K562 (cell line): ENCODE results near the gene ANKS1B. TPM values are rescaled to one million over a fixed set of nuclear protein-coding genes. Genes with fewer than 3 reads are reported as not detected.
A peak's percentile ranks its signal among the peaks of the same experiment; 100 is the strongest.

ENCODE experiments used
- BCOR ChIP-seq: fragments of 450-650 bp; IDR thresholded peaks from 2 replicates; pipeline ENCODE4 v1.6.1; 2016
- BRCA1 ChIP-seq, 2 experiments: fragments of 450-650 bp in 1 of 2; sonication (generic) in 1 of 2; formaldehyde crosslinking in 1 of 2; IDR thresholded peaks; 2 replicates each; pipeline versions ENCODE4 v1.5.0 to v1.6.1; 2017 to 2020; ENCODE audit warnings: mild to moderate bottlenecking in 1 of 2, missing genetic modification reagents in 1 of 2
- CREBBP ChIP-seq: IDR thresholded peaks from one replicate; pipeline ENCODE4 v1.6.1; 2012; ENCODE audit warnings: low read depth, mild to moderate bottlenecking, control low read depth, inconsistent platforms, low read length
- DDX20 ChIP-seq: fragments of 450-650 bp; IDR thresholded peaks from 2 replicates; pipeline ENCODE4 v1.6.1; 2016; ENCODE audit warnings: missing genetic modification characterization, low read depth, mild to moderate bottlenecking, missing compliant biosample characterization, moderate library complexity
- ELF1 ChIP-seq: fragments of 200-800 bp; sonication (Bioruptor generic); IDR thresholded peaks from 2 replicates; pipeline ENCODE4 v1.6.1; 2016; ENCODE audit warnings: missing genetic modification characterization, missing compliant biosample characterization
- HDAC8 ChIP-seq: fragments of 450-650 bp; IDR thresholded peaks from 2 replicates; pipeline ENCODE4 v1.6.1; 2016; ENCODE audit warnings: mild to moderate bottlenecking, missing genetic modification characterization, moderate library complexity, missing compliant biosample characterization
- HMGN3 ChIP-seq: IDR thresholded peaks from 2 replicates; pipeline ENCODE4 v1.6.1; 2011; ENCODE audit warnings: borderline replicate concordance, low read depth, mild to moderate bottlenecking, mixed read lengths, low read length; ENCODE audit not compliant: insufficient read length; ENCODE audit errors: extremely low read depth
- JUNB ChIP-seq: fragments of 450-650 bp; formaldehyde crosslinking; conservative IDR thresholded peaks from 2 replicates; pipeline ENCODE4 v1.4.0; 2020; ENCODE audit warnings: mild to moderate bottlenecking
- MAFG ChIP-seq: fragments of 450-650 bp; conservative IDR thresholded peaks from 2 replicates; pipeline ENCODE4 v1.6.1; 2016; ENCODE audit warnings: missing genetic modification characterization, missing compliant biosample characterization
- MTA2 ChIP-seq: fragments of 450-650 bp; IDR thresholded peaks from 2 replicates; pipeline ENCODE4 v1.6.1; 2016; ENCODE audit warnings: low read depth
- NCOA6 ChIP-seq: fragments of 450-650 bp; IDR thresholded peaks from 2 replicates; pipeline ENCODE4 v1.6.1; 2017; ENCODE audit warnings: mild to moderate bottlenecking
- NFIC ChIP-seq: fragments of 450-650 bp; IDR thresholded peaks from 2 replicates; pipeline ENCODE4 v1.6.1; 2017; ENCODE audit warnings: mild to moderate bottlenecking, inconsistent platforms
- POLR2AphosphoS2 ChIP-seq: IDR thresholded peaks from 2 replicates; pipeline ENCODE4 v1.6.1; 2012; ENCODE audit warnings: low read length, improper control_type of control experiment
- RBM25 ChIP-seq: fragments of 200-400 bp; formaldehyde crosslinking; IDR thresholded peaks from 2 replicates; pipeline ENCODE4 v1.6.1; 2018; ENCODE audit warnings: low read length, low read depth, moderate library complexity; ENCODE audit not compliant: severe bottlenecking
- RCOR1 ChIP-seq, 2 experiments: IDR thresholded peaks; 2 replicates each; pipeline ENCODE4 v1.6.1; 2012; ENCODE audit warnings: low read depth in 2 of 2, low read length in 2 of 2, borderline replicate concordance in 1 of 2, improper control_type of control experiment in 1 of 2
- SLC30A9 ChIP-seq: fragments of 250-450 bp; sonication (Bioruptor Pico); IDR thresholded peaks from 2 replicates; pipeline ENCODE4 v1.8.0; 2022; ENCODE audit warnings: mild to moderate bottlenecking, moderate library complexity
- TEAD1 ChIP-seq, 2 experiments: fragments of 450-650 bp in 1 of 2; sonication (generic) in 1 of 2; formaldehyde crosslinking; IDR thresholded peaks; 2 replicates each; pipeline versions ENCODE4 v1.4.0 to v1.8.0; 2020 to 2022; ENCODE audit warnings: mild to moderate bottlenecking in 2 of 2, missing genetic modification reagents in 1 of 2
- TSC22D4 ChIP-seq: fragments of 450-650 bp; IDR thresholded peaks from 2 replicates; pipeline ENCODE4 v1.6.1; 2016; ENCODE audit warnings: missing genetic modification characterization, missing biosample characterization, control low read depth
- ZBTB1 ChIP-seq: sonication (generic); formaldehyde crosslinking; IDR thresholded peaks from 2 replicates; pipeline ENCODE4 v1.8.1; 2023; ENCODE audit warnings: missing genetic modification reagents, low read depth, mild to moderate bottlenecking, borderline replicate concordance
- ZBTB49 ChIP-seq: sonication (generic); formaldehyde crosslinking; IDR thresholded peaks from 2 replicates; pipeline ENCODE4 v1.8.0; 2022; ENCODE audit warnings: missing genetic modification reagents, mild to moderate bottlenecking, borderline replicate concordance
- ZNF449 ChIP-seq: fragments of 250-450 bp; sonication (Bioruptor Pico); IDR thresholded peaks from 2 replicates; pipeline ENCODE4 v1.8.0; 2022; ENCODE audit warnings: moderate library complexity, mild to moderate bottlenecking, inconsistent platforms
- ZNF512 ChIP-seq: IDR thresholded peaks from 2 replicates; pipeline ENCODE4 v1.6.1; 2016; ENCODE audit warnings: missing genetic modification characterization, missing compliant biosample characterization
- polyA plus RNA-seq, 8 experiments: library from polyadenylated mRNA; depleted of rRNA in 4 of 8; stranded (reverse) in 5 of 8; unstranded in 3 of 8; fragments of >200 nt; fragmentation: Nextera tagmentation in 2 of 8; fragmentation: Illumina TruSeq in 1 of 8; extraction: Ambion mirVana in 2 of 8; extraction: Trizol in 1 of 8; gene quantifications; 2 replicates each; pipeline versions ENCODE4 v1.2.1 to v1.2.3, GENCODE V29; 2011 to 2014; ENCODE audit warnings: inconsistent platforms in 1 of 8, missing spikeins in 1 of 8
- total RNA-seq, 7 experiments: library from RNA; depleted of rRNA in 6 of 7; stranded (reverse); fragments of >200 nt in 6 of 7; fragmentation: Illumina TruSeq in 2 of 7; extraction: Trizol in 2 of 7; gene quantifications; 2 replicates each; pipeline versions ENCODE4 v1.2.1 to v1.2.3, GENCODE V29; 2011 to 2021; ENCODE audit warnings: low replicate concordance in 1 of 7
- TF ChIP-seq, protein P1 (sequence below): IDR thresholded peaks from 3 replicates; pipeline ENCODE4 v1.6.1; 2011; ENCODE audit warnings: borderline replicate concordance, mild to moderate bottlenecking; ENCODE audit not compliant: insufficient read length, insufficient read depth

Gene ANKS1B
- total and polyA plus RNA-seq, 9 of the 15 experiments (the other 6 are each of a cell fraction or from before 2014, with no cell fraction given): 0.04 to 0.47 (median 0.28) TPM; not detected in 4

DNA sequence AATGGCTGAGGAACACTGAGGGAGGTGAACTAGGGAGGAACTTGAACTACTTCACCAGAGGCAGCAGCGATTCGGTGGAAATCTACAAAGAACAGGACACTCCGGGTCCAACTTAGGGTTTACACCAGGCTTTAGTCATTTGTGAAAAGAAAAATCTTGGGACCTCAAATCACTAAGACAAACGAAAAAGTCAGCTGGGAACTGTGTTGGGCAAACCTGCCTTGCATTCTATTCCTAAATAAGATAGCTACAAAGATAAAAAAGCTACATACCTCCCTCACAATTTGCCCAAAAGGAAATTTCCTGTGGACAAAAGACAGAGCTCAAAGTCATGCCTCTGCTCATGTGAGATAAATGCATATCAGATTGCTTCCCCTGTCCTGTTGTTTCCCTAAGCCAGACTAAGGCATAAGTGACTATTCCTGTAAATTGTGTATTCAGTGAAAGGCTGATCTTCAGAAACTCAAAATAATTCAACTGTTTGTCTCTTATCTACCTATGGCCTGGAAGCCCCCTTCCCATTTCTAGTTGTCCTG is 1233.1 kb downstream of the ANKS1B start (continued):
- TF ChIP-seq ZNF449 (CRISPR knock-in tag) (no peak), HDAC8 (tag) (no peak), CREBBP (no peak), SLC30A9 (CRISPR knock-in tag) (no peak), NCOA6 (no peak), RCOR1 (IDR thresholded peaks at IDR 0.05; ENCODE audit: borderline replicate concordance in 1 of 2, low read depth in 2 of 2, low read length in 2 of 2) (peak in 1 of 2 experiments; percentile 47; a peak in 1 of 4 replicates), ZNF512 (tag) (no peak), HMGN3 (no peak), MAFG (tag) (peak; percentile 69), TEAD1 (CRISPR knock-in tag; IDR thresholded peaks at IDR 0.05) (no peak), BRCA1 (IDR thresholded peaks at IDR 0.05) (no peak), BRCA1 (CRISPR knock-in tag; IDR thresholded peaks at IDR 0.05) (no peak), DDX20 (tag) (no peak), JUNB (CRISPR knock-in tag) (no peak), ELF1 (tag) (no peak), ZBTB1 (CRISPR knock-in tag) (no peak), BCOR (no peak), MTA2 (peak; percentile 62), TSC22D4 (tag) (no peak), NFIC (no peak), RBM25 (no peak), ZBTB49 (CRISPR knock-in tag) (no peak), POLR2AphosphoS2 (no peak)
- TF ChIP-seq, protein P1, sequence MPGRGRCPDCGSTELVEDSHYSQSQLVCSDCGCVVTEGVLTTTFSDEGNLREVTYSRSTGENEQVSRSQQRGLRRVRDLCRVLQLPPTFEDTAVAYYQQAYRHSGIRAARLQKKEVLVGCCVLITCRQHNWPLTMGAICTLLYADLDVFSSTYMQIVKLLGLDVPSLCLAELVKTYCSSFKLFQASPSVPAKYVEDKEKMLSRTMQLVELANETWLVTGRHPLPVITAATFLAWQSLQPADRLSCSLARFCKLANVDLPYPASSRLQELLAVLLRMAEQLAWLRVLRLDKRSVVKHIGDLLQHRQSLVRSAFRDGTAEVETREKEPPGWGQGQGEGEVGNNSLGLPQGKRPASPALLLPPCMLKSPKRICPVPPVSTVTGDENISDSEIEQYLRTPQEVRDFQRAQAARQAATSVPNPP: no peak
